Parathyroid adenoma (tissue), 2 donors: ENCODE measurements around the gene MEIS2.

Experiments used
- H2AFZ ChIP-seq: fragments of 300-600 bp; sonication (generic); one replicate; pipeline ENCODE4 v1.7.0; 2017; ENCODE audit warnings: antibody characterized with exemption, mild to moderate bottlenecking
- H3K27ac ChIP-seq: fragments of 300-600 bp; sonication (generic); one replicate; pipeline ENCODE4 v1.7.0; 2017
- H3K27me3 ChIP-seq: fragments of 300-600 bp; sonication (generic); one replicate; pipeline ENCODE4 v1.7.0; 2017; ENCODE audit warnings: low read length; ENCODE audit not compliant: control insufficient read depth, insufficient read depth
- H3K36me3 ChIP-seq: fragments of 300-600 bp; sonication (generic); one replicate; pipeline ENCODE4 v1.7.0; 2017; ENCODE audit warnings: low read length; ENCODE audit not compliant: control insufficient read depth, insufficient read depth
- H3K4me1 ChIP-seq: fragments of 300-600 bp; sonication (generic); one replicate; pipeline ENCODE4 v1.7.0; 2017; ENCODE audit warnings: control low read depth
- H3K4me2 ChIP-seq: fragments of 300-600 bp; sonication (generic); one replicate; pipeline ENCODE4 v1.7.0; 2017; ENCODE audit warnings: low read length
- H3K4me3 ChIP-seq: fragments of 300-600 bp; sonication (generic); one replicate; pipeline ENCODE4 v1.7.0; 2017; ENCODE audit warnings: low read depth, low read length
- H3K79me2 ChIP-seq: fragments of 300-600 bp; sonication (generic); one replicate; pipeline ENCODE4 v1.7.0; 2017; ENCODE audit warnings: control low read depth
- H3K9ac ChIP-seq: fragments of 300-600 bp; sonication (generic); one replicate; pipeline ENCODE4 v1.7.0; 2017; ENCODE audit warnings: mild to moderate bottlenecking
- H3K9me3 ChIP-seq: fragments of 300-600 bp; sonication (generic); one replicate; pipeline ENCODE4 v1.7.0; 2017; ENCODE audit warnings: low read length; ENCODE audit not compliant: control insufficient read depth
- TF ChIP-seq, protein P1 (sequence below): fragments of 300-600 bp; sonication (generic); IDR thresholded peaks from one replicate; pipeline ENCODE4 v1.7.0; 2017; ENCODE audit warnings: antibody characterized with exemption, mild to moderate bottlenecking
- donor health status: primary hyperparathyroidism.

The MEIS2 gene

DNA sequence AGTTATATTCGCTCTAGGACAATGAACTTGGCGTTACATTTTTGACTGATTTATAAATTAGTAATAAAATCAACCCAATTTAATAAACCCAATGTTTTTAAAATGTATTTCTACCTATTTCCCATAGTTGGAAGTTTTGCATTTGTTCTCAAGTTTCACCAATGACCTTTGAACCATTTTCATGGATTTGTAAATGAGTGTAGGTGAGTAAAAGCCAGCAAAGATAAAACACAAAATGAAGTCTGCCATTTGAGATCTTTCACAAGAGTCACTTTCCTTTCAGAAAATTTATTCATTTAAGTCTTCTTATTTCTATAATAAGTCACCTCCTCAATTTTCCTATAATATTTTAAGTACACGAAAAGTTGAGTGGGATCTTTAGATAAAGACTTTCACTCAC, 92.1 kb downstream of the MEIS2 start:
- Histone ChIP-seq H3K4me2 (no peak overlapping the region), H3K9me3 (no peaks in the 10 kb centered on the region), H3K4me3 (no peak overlapping the region), H3K27me3 (no peaks in the 10 kb centered on the region), H3K9ac (no peak overlapping the region), H3K79me2 (no peaks in the 10 kb centered on the region), H3K36me3 (no peaks in the 10 kb centered on the region), H3K27ac (no peak overlapping the region), H2AFZ (no peak overlapping the region), H3K4me1 (no peaks in the 10 kb centered on the region)
- TF ChIP-seq, protein P1, sequence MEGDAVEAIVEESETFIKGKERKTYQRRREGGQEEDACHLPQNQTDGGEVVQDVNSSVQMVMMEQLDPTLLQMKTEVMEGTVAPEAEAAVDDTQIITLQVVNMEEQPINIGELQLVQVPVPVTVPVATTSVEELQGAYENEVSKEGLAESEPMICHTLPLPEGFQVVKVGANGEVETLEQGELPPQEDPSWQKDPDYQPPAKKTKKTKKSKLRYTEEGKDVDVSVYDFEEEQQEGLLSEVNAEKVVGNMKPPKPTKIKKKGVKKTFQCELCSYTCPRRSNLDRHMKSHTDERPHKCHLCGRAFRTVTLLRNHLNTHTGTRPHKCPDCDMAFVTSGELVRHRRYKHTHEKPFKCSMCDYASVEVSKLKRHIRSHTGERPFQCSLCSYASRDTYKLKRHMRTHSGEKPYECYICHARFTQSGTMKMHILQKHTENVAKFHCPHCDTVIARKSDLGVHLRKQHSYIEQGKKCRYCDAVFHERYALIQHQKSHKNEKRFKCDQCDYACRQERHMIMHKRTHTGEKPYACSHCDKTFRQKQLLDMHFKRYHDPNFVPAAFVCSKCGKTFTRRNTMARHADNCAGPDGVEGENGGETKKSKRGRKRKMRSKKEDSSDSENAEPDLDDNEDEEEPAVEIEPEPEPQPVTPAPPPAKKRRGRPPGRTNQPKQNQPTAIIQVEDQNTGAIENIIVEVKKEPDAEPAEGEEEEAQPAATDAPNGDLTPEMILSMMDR, result no peak

DNA sequence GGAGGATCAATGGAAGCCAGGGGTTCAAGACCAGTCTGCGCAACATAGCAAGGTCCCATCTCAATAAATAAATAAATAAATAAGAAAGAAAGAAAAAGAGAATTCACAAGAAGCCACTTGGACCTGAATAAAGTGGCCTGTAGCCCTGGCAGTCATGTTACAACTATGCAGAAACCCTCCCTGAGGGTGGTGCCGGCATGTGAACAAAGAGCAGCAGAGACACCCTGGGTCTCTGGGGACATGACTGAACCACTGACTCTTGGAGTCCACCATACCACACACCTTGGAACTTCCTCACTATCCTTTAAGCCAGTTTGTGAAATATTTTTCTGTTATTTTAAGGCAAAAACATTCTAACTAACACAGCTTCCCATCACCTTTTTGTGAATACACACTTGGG, 93.0 kb downstream of the MEIS2 start:
- Histone ChIP-seq H3K4me2 (no peak overlapping the region), H3K27ac (no peak overlapping the region), H3K9ac (no peak overlapping the region), H3K9me3 (no peaks in the 10 kb centered on the region), H2AFZ (no peak overlapping the region), H3K27me3 (no peaks in the 10 kb centered on the region), H3K79me2 (no peaks in the 10 kb centered on the region), H3K4me1 (no peaks in the 10 kb centered on the region), H3K36me3 (no peaks in the 10 kb centered on the region), H3K4me3 (no peak overlapping the region)
- TF ChIP-seq, protein P1, result no peak

DNA sequence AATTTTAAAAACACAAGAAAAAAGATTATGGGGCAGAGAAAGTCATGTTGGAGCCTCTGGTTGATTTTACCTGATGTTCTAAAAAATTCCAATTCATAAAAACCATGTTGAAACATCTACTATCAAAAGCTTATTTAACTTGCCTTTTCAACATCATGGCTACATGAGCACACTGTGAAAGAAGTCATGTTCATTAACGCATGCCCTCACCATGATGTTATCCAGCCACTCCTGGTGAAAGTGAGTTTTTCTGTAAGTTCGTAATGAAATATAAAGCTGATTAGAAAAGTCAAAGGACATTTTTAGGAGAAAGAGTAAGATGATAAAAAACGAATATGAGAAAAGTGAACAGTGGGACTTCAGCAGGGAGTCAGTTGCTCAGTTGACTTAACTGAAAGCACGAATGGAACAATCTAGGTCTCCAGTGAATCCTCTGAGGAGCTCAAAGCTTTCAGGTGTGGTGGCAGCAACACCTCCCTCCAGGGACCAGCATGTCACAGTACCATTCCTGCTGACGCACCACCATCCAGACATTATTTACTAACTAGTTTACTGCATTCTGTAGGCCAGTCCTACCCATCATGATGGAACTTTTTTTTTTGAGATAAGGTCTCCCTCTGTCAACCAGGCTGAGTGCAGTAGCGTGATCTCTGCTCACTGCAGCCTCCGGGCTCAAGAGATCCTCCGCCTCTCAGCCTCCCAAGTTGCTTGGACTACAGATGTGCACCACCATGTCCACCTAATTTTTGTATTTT, 95.2 kb downstream of the MEIS2 start:
- Histone ChIP-seq H3K4me1 (no peaks in the 10 kb centered on the region), H3K79me2 (no peaks in the 10 kb centered on the region), H3K4me2 (no peak overlapping the region), H3K27me3 (no peaks in the 10 kb centered on the region), H3K9me3 (no peaks in the 10 kb centered on the region), H2AFZ (no peak overlapping the region), H3K36me3 (no peaks in the 10 kb centered on the region), H3K4me3 (no peak overlapping the region), H3K9ac (no peak overlapping the region), H3K27ac (no peak overlapping the region)
- TF ChIP-seq, protein P1, result no peak

DNA sequence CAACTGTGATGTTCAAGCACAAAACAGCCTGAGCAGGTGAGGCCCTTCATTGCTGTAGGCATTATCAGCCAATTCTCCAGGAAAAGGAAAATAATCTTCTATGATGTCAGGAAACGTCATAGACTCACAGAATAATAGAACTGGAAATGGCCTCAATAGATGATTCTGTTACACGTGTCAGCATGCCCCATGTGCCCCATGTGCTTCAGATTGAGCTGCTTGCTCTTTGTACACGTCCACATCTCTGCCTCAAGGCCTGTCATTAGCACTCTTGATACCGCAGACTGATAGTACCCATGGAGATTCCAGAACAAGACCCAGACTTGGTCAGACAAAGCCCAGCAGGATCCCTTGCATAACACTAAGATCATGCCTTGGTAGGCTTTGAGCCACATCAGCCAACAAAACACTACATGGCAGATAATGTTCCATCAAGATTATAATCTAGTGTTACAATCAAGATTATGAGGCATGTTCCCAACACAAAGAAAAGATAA, 95.9 kb downstream of the MEIS2 start:
- no peak overlapping the region for H3K9ac ChIP-seq
- H3K4me3 ChIP-seq, result no peak overlapping the region
- H3K4me1 ChIP-seq, result no peaks in the 10 kb centered on the region
- H2AFZ ChIP-seq, result no peak overlapping the region
- no peaks in the 10 kb centered on the region for H3K36me3 ChIP-seq
- no peak overlapping the region for H3K27ac ChIP-seq
- H3K9me3 ChIP-seq, result no peaks in the 10 kb centered on the region
- H3K4me2 ChIP-seq, result no peak overlapping the region
- TF ChIP-seq, protein P1, result no peak
- no peaks in the 10 kb centered on the region for H3K79me2 ChIP-seq
- H3K27me3 ChIP-seq, result no peaks in the 10 kb centered on the region
